RCC 7860 (cell line): ENCODE results near the gene MCF2L.
"Not testable (repeated sequence)": the region's sequence is repeated elsewhere in the genome, so short reads cannot be mapped to it uniquely, and the experiment has no call there.

ENCODE experiments used
- DNase-seq: peaks from one replicate; pipeline ENCODE4 v3.0.0-alpha.2; 2015; ENCODE audit warnings: low spot score
- FAIRE-seq: peaks from 2 replicates; lab custom pipeline; 2012; peaks lifted over from hg19 to GRCh38; lab: Jason Lieb, UNC

Gene MCF2L

GRCh38 chr13:113029487-113030258 lies 60.7 kb downstream of the MCF2L start:
- DNase-seq = no peak
- FAIRE-seq = no peak

DNA sequence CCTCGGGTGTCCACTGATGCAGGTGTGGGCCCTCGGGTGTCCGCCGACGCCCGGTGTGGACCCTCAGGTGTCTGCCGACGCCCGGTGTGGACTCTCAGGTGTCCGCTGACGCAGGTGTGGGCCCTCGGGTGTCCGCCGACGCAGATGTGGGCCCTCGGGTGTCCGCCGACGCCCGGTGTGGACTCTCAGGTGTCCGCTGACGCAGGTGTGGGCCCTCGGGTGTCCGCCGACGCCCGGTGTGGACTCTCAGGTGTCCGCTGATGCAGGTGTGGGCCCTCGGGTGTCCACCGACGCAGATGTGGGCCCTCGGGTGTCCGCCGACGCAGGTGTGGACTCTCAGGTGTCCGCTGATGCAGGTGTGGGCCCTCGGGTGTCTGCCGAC lies 61.2 kb downstream of the MCF2L start:
- not testable (repeated sequence) for DNase-seq, FAIRE-seq

DNA sequence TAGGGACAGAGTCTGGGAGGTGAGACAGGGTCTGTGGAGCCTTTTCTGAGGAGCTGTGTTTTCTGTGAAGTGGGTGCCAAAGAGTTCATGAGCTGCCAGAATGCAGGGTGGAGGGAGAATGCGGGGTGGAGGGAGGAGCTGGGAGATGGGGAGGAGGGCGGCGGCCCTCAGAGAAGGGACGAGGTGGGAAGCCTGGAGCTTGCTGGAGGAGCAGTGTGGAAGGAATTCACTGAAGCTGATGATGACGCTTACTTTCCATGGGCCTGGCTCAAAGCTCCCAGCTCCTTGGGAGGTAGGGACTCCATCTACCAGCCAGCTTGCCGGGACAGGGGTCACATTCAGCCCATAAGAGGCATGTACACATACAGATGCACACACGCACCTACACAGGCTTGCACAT lies 62.5 kb downstream of the MCF2L start:
- FAIRE-seq (no peak), DNase-seq (no peak)

GRCh38 chr13:113032291-113032690 lies 63.3 kb downstream of the MCF2L start:
- FAIRE-seq (no peak), DNase-seq (no peak)

GRCh38 chr13:113033054-113033850 lies 64.2 kb downstream of the MCF2L start:
- no peak for DNase-seq
- FAIRE-seq = no peak

GRCh38 chr13:113034451-113035212 lies 65.6 kb downstream of the MCF2L start:
- FAIRE-seq (no peak), DNase-seq (no peak)

DNA sequence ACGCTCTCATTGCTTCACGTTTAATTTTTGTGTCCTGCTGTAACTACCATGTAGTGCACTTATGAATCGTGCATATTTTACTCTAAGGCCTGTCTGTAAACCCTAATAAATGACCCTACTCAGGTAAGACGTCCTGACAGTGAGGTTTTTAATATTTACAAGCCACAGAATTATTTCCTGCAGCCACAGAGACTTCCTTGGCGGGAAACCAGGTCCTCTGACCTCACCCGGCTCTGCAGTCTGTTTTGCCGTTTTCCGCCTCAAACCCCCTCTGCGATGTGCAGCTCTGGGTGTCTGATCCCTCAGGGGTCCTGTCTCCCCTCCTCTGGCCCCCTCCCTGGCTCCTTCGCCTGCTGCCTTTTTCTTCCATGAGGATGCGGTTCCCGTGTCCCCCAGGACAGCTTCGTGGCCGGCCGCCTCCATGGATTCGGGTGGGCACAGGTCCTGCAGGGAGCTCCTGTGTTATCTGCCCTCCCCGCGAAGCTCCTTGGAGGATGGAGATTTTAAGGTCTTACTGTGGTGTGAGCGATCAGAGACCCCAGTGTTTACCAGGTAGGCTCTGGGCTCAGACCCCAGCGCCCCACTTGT lies 66.3 kb downstream of the MCF2L start:
- FAIRE-seq = no peak
- no peak for DNase-seq

DNA sequence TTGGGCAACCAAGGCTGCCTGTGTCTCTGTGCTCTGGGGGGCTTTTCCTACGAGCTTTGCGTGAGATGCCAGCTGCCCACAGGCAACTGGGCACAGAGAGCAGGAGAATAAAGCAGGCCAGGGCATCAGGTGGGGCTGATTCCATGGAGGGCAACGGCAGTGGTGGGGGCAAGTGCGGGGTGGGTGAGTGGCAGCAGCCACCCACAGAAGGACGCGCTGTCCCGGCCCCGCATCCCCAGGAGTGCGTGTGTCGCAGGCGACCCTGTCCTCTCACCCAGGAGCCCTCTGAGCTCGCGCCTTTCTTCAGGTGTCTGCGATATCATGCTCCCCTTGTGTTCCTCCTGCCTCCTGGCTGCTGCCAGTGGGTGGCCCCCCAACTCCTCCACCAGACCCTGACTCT lies 67.4 kb downstream of the MCF2L start:
- DNase-seq = no peak
- no peak for FAIRE-seq

DNA sequence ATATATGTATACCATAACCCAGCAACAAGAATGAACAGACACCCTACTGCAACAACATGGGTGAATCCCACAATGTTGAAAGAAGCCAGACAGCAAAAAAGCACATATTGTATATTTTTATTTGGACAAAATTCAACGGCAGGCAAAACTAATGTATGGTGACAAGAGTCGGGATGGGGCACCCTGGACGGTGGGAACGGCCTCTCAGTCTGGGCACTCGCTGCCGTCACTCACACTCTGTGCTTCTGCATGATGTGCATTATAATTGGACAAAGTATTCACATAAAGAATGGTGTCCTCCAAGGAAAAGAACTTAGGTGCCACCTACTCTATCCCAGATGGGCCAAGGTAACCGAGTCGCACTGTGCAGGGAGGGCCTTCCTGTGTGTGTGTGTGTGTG lies 71.0 kb downstream of the MCF2L start:
- FAIRE-seq (no peak), DNase-seq (no peak)

- no peak for FAIRE-seq
Observed at GRCh38 chr13:113040597-113041292, 71.7 kb downstream of the MCF2L start.

GRCh38 chr13:113041293-113041690 lies 72.3 kb downstream of the MCF2L start:
- DNase-seq (no peak), FAIRE-seq (no peak)

More at GRCh38 chr13:113040597-113041292, 71.7 kb downstream of the MCF2L start:
- no peak for DNase-seq

- FAIRE-seq = no peak
- no peak for DNase-seq
Observed at GRCh38 chr13:113041896-113042295, 72.9 kb downstream of the MCF2L start.

GRCh38 chr13:113042456-113042855 lies 73.4 kb downstream of the MCF2L start:
- FAIRE-seq (no peak), DNase-seq (no peak)

GRCh38 chr13:113043001-113043630 lies 74.1 kb downstream of the MCF2L start:
- no peak for FAIRE-seq
- no peak for DNase-seq

DNA sequence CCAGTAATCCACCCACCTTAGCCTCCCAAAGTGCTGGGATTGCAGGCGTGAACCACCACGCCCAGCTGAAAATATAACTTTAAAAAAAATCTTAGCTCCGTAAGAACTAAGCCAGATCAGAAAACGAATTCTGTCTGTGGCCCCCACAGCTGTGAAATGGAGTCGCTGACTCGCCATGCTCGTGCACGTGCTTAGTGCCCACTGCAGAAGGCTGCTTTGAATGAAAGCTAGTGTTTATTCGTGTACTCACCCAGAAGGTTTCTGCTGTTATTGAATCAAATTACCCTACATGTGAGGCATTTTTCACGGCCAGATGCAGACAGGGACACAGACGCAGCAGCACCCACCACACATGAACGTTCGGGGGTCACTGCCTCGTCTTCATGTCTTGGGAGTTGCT lies 74.9 kb downstream of the MCF2L start:
- FAIRE-seq = no peak
- DNase-seq = no peak

- FAIRE-seq = no peak
- DNase-seq = no peak
Observed at GRCh38 chr13:113044391-113045114, 75.5 kb downstream of the MCF2L start.

- FAIRE-seq (no peak), DNase-seq (no peak)
Observed at GRCh38 chr13:113045251-113046127, 76.5 kb downstream of the MCF2L start.

DNA sequence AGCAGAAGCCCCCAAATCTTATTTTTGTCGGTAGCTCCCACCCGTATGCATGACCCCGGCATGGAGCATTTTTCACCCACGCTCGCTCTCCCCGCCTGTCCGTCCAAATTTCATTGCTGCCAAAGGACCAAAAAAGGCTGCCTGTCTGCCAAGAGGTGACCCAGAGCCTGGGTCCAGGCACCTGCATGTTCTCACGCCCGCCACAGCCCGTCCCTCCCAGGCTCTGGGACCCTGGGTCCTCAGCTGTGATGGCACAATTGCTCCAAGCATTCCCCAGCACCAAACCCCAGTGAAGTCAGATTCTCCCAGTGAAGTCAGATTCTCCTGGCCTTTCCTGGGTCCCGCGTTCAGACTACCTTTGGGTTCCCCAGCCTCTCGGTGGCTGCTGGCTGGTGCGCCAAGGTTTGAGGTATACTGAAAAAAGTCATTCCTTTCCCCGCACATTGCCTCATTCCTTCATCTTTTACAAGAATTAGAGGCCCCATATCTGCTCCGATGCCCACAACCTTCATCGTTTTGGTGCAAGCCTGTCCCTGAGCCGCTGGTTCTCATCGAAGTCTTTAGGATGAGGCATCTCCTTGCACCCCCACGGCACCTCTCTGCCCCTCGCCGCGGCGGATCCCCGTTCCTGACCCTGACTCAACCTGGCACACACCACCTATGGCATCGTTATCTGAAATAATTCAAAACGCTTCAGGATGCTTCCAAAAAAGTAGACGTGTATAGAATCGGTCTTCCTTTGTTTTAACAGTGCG lies 77.3 kb downstream of the MCF2L start:
- DNase-seq (no peak), FAIRE-seq (no peak)
